Measurements from ENCODE around the gene C2CD5. TPM values are rescaled to one million over a fixed set of nuclear protein-coding genes. Genes with fewer than 3 reads are reported as not detected.

Gene C2CD5
- polyA plus RNA-seq, 1 of the 3 experiments (the other 2 are of a cell fraction): 9.2 TPM

DNA sequence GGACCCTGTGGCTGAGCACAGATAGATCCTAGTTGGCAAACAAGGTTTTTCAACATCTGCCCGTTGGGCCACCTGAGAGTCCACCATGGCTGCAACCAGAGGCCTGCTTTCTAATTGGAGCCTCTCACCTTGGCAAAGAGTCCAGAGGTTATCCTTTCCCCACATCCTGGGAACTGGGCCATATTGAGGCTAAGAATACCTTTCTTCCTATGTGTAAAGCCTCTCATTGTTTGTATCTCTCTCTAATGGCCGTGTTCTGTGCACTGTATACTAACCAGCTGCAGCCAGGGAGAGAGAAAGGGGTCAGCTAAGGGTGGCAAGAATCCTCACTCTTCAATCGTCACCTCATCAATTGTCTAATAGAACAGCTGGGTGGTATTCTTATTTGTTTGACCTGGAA is 130.8 kb downstream of the C2CD5 start:
- H3K9ac ChIP-seq: no peak overlapping the region
- no peaks in the 10 kb centered on the region; the same call in 1 of the 2 replicates for H3K27me3 ChIP-seq (ENCODE audit: insufficient read depth)
- H3K79me2 ChIP-seq (ENCODE audit: insufficient read depth): no peaks in the 10 kb centered on the region
- POLR2A ChIA-PET: no interaction called here
- no peaks in the 10 kb centered on the region for H3K9me3 ChIP-seq
- no peaks in the 10 kb centered on the region for H3K36me3 ChIP-seq (replicated peaks in 1 of 2; ENCODE audit: control insufficient read depth in 1 of 2, insufficient read depth in 2 of 2, low read length in 1 of 2)
- no peak overlapping the region for H2AFZ ChIP-seq (ENCODE audit: low read depth)
- H3F3A ChIP-seq (replicated peaks; ENCODE audit: insufficient read depth): no peaks in the 10 kb centered on the region
- CTCF ChIA-PET: interaction anchor here (1.1 kb wide), 1 partner anchor 30 kb away, joined by 3 read pairs; no protein-coding TSS in a partner anchor
- no peak for TF ChIP-seq SMC3 (IDR thresholded peaks at IDR 0.05; ENCODE audit: low read depth, low read length)
- TF ChIP-seq, protein P1, sequence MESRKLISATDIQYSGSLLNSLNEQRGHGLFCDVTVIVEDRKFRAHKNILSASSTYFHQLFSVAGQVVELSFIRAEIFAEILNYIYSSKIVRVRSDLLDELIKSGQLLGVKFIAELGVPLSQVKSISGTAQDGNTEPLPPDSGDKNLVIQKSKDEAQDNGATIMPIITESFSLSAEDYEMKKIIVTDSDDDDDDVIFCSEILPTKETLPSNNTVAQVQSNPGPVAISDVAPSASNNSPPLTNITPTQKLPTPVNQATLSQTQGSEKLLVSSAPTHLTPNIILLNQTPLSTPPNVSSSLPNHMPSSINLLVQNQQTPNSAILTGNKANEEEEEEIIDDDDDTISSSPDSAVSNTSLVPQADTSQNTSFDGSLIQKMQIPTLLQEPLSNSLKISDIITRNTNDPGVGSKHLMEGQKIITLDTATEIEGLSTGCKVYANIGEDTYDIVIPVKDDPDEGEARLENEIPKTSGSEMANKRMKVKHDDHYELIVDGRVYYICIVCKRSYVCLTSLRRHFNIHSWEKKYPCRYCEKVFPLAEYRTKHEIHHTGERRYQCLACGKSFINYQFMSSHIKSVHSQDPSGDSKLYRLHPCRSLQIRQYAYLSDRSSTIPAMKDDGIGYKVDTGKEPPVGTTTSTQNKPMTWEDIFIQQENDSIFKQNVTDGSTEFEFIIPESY (IDR thresholded peaks at IDR 0.05; ENCODE audit: borderline replicate concordance, low read depth): no peak
- TF ChIP-seq RXRA (IDR thresholded peaks at IDR 0.05; ENCODE audit: borderline replicate concordance, low read depth): no peak
- no peak for TF ChIP-seq TCF12 (IDR thresholded peaks at IDR 0.05)
- TF ChIP-seq, protein P2, sequence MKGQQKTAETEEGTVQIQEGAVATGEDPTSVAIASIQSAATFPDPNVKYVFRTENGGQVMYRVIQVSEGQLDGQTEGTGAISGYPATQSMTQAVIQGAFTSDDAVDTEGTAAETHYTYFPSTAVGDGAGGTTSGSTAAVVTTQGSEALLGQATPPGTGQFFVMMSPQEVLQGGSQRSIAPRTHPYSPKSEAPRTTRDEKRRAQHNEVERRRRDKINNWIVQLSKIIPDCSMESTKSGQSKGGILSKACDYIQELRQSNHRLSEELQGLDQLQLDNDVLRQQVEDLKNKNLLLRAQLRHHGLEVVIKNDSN (IDR thresholded peaks at IDR 0.05; ENCODE audit: borderline replicate concordance, low read depth): no peak
- TF ChIP-seq EZH2phosphoT487 (IDR thresholded peaks at IDR 0.05; ENCODE audit: borderline replicate concordance, low read depth): no peak
- no peak for TF ChIP-seq RAD21 (IDR thresholded peaks at IDR 0.05; ENCODE audit: low read length)
- no peak for TF ChIP-seq FOXJ3 (CRISPR knock-in tag; IDR thresholded peaks at IDR 0.05)
- no peak for TF ChIP-seq RCOR1 (IDR thresholded peaks at IDR 0.05; ENCODE audit: low read length)
- TF ChIP-seq, protein P3, sequence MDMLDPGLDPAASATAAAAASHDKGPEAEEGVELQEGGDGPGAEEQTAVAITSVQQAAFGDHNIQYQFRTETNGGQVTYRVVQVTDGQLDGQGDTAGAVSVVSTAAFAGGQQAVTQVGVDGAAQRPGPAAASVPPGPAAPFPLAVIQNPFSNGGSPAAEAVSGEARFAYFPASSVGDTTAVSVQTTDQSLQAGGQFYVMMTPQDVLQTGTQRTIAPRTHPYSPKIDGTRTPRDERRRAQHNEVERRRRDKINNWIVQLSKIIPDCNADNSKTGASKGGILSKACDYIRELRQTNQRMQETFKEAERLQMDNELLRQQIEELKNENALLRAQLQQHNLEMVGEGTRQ (IDR thresholded peaks at IDR 0.05; ENCODE audit: borderline replicate concordance, low read depth, low read length): no peak
- no peak for TF ChIP-seq CHD2 (IDR thresholded peaks at IDR 0.05; ENCODE audit: low read length, partially characterized antibody)
- TF ChIP-seq, protein P4, sequence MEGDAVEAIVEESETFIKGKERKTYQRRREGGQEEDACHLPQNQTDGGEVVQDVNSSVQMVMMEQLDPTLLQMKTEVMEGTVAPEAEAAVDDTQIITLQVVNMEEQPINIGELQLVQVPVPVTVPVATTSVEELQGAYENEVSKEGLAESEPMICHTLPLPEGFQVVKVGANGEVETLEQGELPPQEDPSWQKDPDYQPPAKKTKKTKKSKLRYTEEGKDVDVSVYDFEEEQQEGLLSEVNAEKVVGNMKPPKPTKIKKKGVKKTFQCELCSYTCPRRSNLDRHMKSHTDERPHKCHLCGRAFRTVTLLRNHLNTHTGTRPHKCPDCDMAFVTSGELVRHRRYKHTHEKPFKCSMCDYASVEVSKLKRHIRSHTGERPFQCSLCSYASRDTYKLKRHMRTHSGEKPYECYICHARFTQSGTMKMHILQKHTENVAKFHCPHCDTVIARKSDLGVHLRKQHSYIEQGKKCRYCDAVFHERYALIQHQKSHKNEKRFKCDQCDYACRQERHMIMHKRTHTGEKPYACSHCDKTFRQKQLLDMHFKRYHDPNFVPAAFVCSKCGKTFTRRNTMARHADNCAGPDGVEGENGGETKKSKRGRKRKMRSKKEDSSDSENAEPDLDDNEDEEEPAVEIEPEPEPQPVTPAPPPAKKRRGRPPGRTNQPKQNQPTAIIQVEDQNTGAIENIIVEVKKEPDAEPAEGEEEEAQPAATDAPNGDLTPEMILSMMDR (IDR thresholded peaks at IDR 0.05): no peak
- TF ChIP-seq TAF1 (IDR thresholded peaks at IDR 0.05; ENCODE audit: borderline replicate concordance, low read depth, low read length): no peak
- TF ChIP-seq, protein P5, sequence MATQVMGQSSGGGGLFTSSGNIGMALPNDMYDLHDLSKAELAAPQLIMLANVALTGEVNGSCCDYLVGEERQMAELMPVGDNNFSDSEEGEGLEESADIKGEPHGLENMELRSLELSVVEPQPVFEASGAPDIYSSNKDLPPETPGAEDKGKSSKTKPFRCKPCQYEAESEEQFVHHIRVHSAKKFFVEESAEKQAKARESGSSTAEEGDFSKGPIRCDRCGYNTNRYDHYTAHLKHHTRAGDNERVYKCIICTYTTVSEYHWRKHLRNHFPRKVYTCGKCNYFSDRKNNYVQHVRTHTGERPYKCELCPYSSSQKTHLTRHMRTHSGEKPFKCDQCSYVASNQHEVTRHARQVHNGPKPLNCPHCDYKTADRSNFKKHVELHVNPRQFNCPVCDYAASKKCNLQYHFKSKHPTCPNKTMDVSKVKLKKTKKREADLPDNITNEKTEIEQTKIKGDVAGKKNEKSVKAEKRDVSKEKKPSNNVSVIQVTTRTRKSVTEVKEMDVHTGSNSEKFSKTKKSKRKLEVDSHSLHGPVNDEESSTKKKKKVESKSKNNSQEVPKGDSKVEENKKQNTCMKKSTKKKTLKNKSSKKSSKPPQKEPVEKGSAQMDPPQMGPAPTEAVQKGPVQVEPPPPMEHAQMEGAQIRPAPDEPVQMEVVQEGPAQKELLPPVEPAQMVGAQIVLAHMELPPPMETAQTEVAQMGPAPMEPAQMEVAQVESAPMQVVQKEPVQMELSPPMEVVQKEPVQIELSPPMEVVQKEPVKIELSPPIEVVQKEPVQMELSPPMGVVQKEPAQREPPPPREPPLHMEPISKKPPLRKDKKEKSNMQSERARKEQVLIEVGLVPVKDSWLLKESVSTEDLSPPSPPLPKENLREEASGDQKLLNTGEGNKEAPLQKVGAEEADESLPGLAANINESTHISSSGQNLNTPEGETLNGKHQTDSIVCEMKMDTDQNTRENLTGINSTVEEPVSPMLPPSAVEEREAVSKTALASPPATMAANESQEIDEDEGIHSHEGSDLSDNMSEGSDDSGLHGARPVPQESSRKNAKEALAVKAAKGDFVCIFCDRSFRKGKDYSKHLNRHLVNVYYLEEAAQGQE (IDR thresholded peaks at IDR 0.05; ENCODE audit: low read depth, low read length): no peak
- TF ChIP-seq, protein P6, sequence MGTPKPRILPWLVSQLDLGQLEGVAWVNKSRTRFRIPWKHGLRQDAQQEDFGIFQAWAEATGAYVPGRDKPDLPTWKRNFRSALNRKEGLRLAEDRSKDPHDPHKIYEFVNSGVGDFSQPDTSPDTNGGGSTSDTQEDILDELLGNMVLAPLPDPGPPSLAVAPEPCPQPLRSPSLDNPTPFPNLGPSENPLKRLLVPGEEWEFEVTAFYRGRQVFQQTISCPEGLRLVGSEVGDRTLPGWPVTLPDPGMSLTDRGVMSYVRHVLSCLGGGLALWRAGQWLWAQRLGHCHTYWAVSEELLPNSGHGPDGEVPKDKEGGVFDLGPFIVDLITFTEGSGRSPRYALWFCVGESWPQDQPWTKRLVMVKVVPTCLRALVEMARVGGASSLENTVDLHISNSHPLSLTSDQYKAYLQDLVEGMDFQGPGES (IDR thresholded peaks at IDR 0.05; ENCODE audit: low read depth, low read length): no peak
- no peak for TF ChIP-seq MXI1 (IDR thresholded peaks at IDR 0.05; ENCODE audit: low read depth, low read length)
- no peak for TF ChIP-seq TEAD4 (IDR thresholded peaks at IDR 0.05; ENCODE audit: borderline replicate concordance, insufficient read depth)
- no peak for TF ChIP-seq NFIC (IDR thresholded peaks at IDR 0.05; ENCODE audit: borderline replicate concordance)
- TF ChIP-seq FOXM1 (IDR thresholded peaks at IDR 0.05; ENCODE audit: low read depth): no peak
- no peak overlapping the region for H3K27ac ChIP-seq (ENCODE audit: low read depth in 2 of 2, low read length in 1 of 2)
- no peaks in the 10 kb centered on the region for H3K4me1 ChIP-seq (ENCODE audit: control insufficient read depth in 1 of 2, insufficient read depth in 2 of 2, low read depth in 1 of 2, low read length in 1 of 2)
- WGBS (ENCODE audit: low lambda C conversion rate): 20% methylated on average over 3 of the region's 3 CpGs
- no peaks in the 10 kb centered on the region for H3K9me2 ChIP-seq
- H3K4me3 ChIP-seq (ENCODE audit: low read depth in 2 of 2, low read length in 1 of 2): no peak overlapping the region
- H3K4me2 ChIP-seq: no peak overlapping the region
- no peaks in the 10 kb centered on the region for H4K20me1 ChIP-seq (ENCODE audit: insufficient read depth)
- DNase-seq: no peak

Measured in SK-N-SH (cell line).